ENCODE measurements around the gene CDYL.

GRCh38 chr6:4800662-4801061 is 24.5 kb downstream of the CDYL start:
- TF ChIP-seq, protein P1, sequence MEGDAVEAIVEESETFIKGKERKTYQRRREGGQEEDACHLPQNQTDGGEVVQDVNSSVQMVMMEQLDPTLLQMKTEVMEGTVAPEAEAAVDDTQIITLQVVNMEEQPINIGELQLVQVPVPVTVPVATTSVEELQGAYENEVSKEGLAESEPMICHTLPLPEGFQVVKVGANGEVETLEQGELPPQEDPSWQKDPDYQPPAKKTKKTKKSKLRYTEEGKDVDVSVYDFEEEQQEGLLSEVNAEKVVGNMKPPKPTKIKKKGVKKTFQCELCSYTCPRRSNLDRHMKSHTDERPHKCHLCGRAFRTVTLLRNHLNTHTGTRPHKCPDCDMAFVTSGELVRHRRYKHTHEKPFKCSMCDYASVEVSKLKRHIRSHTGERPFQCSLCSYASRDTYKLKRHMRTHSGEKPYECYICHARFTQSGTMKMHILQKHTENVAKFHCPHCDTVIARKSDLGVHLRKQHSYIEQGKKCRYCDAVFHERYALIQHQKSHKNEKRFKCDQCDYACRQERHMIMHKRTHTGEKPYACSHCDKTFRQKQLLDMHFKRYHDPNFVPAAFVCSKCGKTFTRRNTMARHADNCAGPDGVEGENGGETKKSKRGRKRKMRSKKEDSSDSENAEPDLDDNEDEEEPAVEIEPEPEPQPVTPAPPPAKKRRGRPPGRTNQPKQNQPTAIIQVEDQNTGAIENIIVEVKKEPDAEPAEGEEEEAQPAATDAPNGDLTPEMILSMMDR (IDR thresholded peaks at IDR 0.05; ENCODE audit: insufficient read depth, low read length, poor library complexity, severe bottlenecking), result no peak
- no peak for TF ChIP-seq EZH2phosphoT487 (conservative IDR thresholded peaks at IDR 0.05; ENCODE audit: low read length)

Measured in SU-DHL-6 (cell line).